ENCODE results near the gene COG4.
A peak's percentile ranks its signal among the peaks of the same experiment; 100 is the strongest.
"Not testable (repeated sequence)": the region's sequence is repeated elsewhere in the genome, so short reads cannot be mapped to it uniquely, and the experiment has no call there.

Gene COG4

DNA sequence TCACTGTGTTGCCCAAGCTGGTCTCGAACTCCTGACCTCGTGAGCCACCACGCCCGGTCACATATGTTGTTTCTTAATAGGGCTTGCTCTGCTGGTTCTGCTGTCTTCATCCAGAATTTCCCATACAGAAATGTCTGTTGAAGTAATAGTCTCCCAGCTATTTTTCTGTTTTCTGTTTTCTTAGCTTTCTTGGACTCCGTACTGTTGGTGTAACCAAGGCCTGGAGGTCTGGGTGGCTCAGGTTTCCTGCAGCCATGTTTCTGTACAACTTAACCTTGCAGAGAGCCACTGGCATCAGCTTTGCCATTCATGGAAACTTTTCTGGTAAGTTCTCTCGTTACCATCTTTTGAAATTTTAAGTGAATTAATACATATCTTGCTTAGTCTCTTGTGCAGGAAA lies 3.0 kb upstream of the COG4 start:
- no peak for DNase-seq (ENCODE audit: low read depth)

DNA sequence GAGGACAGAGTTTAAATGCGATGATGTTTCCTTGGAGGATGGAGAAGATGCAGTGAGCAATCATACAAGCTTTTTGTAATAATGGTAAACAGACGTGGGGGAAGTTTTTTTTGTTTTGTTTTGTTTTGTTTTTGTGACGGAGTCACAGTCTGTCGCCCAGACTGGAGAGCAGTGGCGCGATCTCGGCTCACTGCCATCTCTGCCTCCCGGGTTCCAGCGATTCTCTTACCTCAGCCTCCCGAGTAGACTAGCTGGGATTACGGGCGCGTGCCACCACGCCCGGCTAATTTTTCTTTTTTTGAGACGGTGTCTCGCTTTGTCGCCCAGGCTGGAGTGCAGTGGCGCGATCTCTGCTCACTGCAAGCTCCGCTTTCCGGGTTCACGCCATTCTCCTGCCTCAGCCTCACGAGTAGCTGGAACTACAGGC lies 1.1 kb upstream of the COG4 start:
- DNase-seq (ENCODE audit: low read depth) = not testable (repeated sequence)

DNA sequence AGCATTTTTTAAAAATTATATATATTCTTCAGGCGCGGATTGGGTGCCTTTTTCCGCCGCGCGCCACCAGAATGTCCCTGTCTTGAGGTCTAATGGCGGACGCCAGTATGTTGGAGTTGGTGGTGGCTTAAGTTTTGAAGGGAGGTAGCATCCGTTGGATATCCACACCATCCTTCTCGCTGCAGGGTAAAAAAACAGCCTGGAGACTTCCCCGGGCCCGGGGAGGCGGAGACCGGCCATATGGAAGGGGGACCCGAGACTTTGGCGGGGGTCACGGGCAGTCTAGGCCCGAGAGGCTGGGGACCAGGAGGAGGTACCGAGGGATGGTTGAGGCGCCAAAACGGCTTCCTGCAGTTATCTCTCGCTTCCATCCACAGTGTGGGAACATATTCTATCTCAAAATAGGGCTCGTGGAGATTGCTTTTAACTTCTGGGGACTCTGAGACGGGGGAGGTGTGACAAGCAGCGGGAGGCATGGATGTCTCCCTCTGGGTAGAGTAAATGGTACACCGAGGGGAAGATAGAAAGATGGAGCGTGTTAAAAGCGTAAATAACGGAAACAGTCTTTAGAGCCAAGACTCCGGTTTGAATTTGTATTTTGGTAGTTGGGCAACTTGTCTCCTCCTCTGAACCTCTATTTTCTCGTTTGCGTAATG lies 517 bp upstream of the COG4 start, which contains the start of gene SF3B3:
Gene SF3B3 (plus strand): TSS at position 74 of the 656 bp plus-strand sequence. CDS start 2,841 bp downstream, outside the sequence.
- DNase-seq (ENCODE audit: low read depth) = peak; percentile 34

DNA sequence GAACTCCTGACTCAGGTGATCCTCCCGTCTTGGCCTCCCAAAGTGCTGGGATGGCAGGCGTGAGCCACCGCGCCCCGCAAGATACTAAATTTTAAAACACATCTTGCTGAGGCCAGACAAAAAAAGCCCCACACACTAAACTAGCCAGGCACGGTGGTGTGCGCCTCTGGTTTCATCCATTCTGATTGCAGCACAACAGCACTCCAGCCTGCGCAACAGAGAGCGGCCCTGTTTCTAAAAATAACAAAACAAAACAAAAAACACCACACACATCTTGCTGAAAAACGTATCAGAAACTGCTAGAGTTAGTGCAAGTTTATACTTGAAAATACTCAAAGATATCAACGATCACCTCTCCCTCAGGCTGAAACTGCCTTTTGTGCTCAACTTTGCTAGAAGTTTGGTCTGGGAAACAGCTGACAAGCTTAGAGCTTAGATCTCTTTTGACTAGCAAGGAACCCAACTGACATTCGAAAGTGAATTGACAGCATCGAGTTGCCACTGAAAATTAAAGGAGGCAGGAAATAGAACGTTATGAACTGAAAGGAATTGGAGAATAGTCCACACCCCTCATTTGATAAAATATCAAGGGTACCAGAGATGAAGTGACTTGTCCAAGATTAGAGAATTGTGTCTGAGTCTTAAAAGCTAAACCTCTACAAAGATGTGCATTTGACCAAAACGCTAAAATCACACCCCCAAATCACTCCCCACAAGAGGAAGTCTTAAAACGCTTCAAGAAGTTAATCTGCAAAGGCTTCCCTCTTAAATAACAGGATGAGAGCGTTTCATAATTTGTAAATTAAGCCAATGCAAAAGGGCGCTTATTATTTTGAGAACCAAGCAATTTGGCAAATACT lies 908 bp downstream of the COG4 start:
- DNase-seq (ENCODE audit: low read depth) = no peak

DNA sequence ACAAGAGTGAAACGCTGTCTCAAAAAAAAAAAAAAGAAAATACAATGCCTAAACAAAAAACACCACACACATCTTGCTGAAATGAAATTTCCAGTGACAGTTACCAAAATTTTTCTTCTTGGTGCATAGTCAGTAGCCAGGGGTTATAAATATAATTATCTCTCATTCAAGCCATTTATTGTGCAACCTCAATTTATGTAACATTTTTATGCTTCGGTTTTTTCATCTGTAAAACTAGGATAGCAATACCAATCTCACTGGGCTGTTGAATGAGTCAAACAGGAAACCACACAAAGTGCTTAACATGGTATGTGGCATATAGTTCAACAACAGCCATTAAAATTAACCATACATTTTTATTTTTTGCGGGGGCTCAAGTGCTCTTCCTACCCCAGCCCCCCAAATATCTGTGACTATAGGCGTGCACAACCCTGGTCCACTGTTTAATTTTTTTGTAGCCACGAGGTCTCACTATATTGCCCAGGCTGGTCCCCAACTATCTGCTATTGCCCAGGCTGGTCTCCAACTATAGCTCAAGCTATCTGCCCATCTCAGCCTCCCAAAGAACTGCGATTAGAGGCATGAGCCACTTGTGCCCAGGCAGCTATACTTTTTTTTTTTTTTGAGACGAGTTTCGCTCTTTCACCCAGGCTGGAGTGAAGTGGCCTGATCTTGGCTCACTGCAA lies 2.6 kb downstream of the COG4 start:
- peak; percentile 84 for DNase-seq (ENCODE audit: low read depth)

DNA sequence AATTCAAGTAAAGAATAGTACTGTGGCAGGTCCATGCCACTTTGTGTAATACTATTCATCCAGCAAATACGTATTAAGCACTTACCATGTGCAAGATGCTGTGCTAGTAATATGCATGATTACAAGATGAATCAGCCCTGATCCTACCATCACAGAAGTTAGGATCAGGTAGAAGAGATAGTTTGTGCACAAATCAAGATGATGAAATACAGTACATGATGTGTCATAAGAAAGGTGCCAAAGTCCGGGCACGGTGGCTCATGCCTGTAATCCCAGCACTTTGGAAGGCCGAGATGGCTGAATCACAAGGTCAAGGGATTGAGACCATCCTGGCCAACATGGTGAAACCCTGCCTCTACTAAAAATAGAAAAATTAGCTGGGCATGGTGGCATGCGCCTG lies 10.9 kb downstream of the COG4 start:
- peak; percentile 83 for DNase-seq (ENCODE audit: low read depth)

DNA sequence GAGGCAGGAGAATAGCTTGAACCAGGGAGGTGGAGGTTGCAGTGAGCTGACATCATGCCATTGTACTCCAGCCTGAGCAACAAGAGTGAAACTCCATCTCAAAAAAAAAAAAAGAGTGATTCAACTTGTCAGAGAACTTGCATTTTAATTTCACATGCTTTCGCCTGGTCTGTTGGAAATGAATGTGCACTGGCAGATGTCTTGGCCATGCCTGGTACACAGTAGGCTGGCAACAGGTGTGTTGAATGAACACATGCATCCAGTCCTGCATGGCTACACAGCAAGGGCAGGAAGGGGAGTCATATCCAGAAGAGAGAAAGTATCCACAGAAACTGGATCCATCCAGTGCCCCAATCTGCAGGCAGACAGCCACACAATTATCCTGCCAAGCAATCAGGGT lies 11.5 kb downstream of the COG4 start:
- DNase-seq (ENCODE audit: low read depth) = no peak

DNA sequence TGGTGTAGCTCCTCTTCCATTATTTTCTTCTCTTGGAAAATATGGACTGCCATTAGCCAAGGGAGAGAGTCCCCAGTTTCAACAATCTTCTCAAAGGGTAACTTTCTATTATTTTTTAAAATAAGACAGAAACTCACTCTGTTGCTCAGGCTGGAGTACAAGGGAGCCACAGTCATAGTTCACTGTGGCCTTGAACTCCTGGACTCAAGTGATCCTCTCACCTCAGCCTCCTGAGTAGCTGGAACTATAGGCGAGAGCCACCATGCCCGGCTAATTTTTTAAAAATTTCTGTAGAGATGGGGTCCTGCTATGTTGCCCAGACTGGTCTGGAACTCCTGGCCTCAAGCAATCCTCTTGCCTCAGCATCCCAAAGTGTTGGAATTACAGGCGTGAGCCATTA lies 13.1 kb downstream of the COG4 start:
- no peak for DNase-seq (ENCODE audit: low read depth)

DNA sequence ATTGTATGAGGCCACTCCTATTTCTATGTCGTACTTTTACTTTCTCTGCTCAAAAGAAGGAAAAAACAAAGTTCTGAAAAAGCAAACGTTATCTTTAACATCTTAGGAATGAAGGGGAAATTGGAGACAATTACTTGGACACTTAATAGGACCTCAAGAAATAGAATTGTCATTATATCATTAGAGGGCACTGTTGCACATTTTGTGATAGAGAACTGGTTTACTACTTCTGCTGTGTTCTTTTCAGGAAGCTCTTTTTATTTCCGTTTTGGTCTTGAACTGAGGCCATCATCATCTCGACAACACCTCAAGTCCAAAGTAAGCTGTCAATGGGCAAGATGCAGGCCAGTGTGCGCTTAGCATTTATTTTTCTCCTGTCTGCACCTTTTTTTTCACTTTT lies 14.6 kb downstream of the COG4 start:
- DNase-seq (ENCODE audit: low read depth) = no peak

DNA sequence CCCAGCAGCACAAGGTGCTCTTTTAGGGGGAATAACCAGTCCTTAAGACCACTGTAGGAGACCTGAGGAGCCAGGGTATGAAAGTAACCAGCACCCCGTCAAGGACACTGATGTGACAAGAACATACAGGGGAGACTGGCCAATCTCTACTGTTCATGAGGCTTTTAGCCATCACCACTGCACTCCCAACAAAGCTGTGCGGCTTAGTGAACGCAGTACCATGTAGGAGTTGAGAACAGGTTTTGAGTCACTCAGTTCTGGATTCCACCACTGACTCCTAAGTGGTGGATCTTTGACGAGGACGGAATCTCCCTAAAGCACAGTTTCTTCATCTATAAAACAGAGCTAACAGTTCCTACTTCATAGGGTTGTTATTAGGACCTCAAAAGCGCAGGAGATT lies 26.8 kb downstream of the COG4 start:
- DNase-seq (ENCODE audit: low read depth) = no peak

DNA sequence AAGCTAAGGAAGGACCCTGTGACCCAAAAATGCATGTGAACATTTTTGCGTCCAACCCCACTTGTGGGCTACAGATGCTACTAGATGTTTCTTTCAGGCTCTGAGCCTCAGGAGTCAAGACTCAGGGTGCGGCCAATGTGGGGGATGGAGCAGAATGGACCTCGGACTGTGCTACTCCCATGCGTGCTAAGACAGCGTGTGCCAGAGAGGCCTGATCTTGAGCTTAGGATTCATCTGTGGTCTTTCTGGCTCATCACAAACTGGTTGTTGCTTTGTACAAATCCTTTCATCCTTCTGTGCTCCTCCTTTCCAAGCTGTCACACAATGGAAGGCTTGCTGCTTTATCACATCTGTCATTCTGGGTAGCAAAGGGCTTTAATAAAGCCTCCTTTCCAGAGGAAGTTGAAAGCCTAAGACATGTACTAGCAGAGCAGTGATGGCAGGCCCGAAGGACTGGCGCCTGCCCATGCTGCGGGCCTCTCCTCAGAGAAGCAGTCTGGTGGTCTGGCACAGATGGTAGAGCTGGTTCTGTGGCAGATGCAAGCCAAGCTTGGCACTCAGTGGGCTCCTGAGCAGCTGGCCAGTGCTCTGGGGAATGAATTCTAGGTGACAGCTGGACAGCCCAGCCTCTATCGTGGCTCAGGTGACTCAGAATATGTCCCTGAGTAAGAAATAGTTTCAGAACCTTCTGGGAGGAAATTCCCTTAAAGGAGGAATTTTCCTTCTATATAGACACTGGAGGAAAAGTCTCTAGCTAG lies 27.8 kb downstream of the COG4 start:
- DNase-seq (ENCODE audit: low read depth) = no peak

DNA sequence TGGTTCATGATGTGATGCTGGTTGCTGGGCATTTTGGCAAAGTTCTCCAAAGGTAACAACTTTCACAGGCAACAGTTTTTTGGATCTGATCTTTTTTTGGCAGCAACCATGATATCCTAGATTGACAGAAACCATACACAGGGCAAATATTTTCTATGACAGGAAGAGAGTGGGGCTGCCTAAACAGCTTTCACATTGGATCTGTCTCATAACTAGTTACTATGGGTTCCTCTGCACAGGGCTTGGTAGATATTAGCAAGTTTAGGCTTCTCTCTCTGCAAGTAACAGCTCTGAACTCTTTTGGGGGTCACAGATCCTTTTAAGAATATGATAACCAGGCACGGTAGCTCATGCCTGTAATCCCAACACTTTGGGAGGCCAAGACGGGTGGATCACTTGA lies 28.6 kb downstream of the COG4 start:
- DNase-seq (ENCODE audit: low read depth) = no peak

DNA sequence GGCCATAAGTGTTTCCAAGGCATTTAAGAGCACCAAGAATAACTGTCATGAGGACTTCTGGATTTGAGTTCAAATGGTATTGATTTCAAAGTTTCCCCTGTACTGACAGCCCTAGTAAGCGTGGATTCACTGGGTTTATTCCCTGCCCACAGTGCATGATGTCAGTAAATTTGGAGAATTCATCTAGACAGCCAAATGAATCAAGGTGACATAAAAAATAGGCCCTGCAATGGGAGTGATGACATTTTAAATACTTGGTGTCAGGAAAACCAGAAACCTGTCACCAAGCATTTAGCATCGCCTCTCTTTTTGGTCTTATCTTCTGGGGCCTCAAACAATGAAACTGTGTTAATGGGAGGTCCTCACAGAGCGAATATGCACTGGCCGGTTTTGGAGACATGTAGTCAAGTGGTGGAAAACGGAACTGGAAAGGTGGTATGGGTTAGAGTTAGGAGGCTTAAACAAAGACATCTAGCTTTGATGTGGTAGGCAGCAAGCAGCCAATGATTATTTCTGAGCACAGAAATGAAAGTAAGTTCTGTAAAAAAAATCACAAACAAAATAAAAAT lies 29.1 kb downstream of the COG4 start:
- DNase-seq (ENCODE audit: low read depth) = no peak

DNA sequence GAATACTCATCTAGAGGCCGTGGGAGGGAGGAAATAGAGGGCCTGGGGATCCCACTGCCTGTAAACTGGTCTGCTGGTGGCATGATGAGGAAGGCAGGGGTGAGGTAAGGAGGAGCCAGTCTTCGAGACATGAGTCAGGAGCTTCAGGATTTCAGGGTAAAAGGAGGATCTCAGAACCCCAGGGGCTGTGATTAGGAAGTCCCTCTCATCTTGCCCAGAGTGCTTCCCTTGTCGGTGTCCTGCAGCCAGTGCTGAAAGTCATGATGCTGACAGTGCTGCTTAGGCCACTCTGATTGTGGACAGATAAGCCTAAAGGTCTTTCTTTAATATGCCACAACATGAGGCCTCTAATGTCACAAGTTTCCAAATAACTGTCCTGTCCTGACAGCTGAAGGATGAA lies 29.6 kb downstream of the COG4 start:
- no peak for DNase-seq (ENCODE audit: low read depth)

DNA sequence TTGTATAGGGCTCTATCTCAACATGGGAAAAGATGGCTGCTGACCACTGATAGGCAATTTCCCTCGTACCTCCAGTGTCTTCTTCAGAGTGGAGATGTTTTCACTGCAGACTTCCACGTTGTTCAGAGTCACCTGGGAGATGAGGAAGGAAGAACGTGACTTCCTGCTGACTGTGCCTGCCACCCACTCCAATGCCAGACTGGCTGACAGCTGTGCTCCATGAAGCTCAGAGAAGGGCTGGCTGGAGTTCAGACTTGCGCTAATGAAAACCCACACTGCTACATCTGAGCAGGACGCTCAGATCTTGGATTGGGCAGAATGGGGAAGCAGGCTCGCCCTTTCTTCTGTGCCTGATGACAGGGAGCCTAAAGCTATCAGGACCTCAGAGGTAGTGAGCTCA lies 33.1 kb downstream of the COG4 start:
- DNase-seq (ENCODE audit: low read depth) = no peak

DNA sequence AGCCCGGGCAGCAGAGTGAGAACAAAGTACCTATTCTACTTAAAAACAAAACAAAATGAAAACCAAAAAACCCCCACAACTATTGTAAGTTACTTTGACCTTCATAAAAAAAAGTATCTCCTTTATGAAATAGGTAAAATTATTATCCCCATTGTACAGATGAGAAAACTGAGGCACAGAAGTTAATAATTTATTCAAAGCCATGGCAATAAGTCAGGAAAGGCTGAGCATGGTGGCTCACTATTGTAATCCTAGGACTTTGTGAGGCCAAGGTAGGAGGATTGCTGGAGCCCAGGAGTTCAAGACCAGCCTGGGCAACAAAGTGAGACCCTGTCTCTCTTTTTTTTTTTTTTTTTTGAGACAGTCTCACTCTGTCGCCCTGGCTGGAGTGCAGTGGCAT lies 38.5 kb downstream of the COG4 start:
- no peak for DNase-seq (ENCODE audit: low read depth)

DNA sequence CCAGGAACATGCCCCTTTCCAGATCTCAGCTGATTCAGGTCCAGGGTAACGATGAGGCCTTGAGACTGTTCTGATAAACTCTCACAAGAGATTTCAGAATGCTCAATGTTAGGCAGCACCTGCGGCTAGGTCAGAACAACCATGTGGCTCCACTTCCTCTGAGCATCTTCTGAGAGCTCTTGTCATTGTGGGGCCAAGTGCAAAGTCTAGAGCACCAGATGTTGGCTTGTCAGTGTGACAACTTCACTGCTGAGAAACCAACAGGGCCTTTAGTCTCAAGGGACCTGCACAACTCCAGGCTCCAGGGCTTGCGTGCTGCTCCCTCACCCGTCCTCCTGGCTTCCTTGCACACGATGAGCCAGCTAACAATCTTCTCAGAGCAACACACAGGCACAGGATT lies 39.9 kb downstream of the COG4 start:
- DNase-seq (ENCODE audit: low read depth) = no peak

DNA sequence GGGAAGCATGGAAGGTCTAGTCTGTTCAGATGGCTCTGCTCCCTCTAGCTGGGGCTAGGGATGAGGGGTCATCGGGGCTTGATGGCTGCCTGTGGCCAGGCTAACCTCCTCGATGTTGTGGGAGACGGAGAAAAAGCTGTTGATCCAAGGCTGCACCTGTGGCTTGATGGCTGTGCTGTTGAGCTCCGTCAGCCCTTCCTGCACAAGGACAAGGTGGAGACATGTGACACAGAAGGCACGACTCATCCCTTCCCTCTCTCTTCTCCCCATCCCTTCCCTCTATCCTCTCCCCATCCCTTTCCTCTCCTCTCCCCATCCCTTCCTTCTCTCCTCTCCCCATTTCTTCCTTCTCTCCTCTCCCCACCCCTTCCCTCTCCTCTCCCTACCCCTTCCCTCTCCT lies 40.7 kb downstream of the COG4 start:
- no peak for DNase-seq (ENCODE audit: low read depth)

DNA sequence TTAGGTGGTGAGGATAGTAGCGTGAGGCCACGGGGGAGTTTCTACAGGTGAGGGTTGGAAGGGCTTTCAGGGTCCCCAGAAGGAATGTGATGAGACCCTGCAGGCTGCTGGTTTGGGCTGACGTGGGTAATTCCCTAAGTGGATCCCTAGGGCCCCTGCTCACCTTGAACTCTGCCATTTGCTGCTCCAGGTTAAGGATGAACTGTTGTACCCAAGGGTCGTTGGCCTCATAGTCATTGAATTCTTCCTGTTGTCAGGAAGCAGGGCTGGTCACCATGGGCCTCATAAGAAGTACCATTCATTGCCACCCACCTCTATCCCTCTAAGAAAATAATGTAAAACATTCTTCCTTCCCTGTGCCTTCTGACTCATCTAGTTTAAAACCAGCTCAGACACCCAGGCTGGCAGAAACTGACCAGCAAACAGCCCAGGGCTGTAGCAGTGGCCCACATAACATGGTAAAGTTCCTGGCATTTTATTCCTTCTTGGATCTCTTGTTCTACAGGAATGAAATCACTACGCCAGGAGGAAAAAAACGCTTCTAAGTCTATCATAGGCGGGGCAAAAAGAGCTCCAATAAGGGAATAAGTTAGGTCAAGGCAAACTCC lies 41.3 kb downstream of the COG4 start:
- DNase-seq (ENCODE audit: low read depth) = no peak

DNA sequence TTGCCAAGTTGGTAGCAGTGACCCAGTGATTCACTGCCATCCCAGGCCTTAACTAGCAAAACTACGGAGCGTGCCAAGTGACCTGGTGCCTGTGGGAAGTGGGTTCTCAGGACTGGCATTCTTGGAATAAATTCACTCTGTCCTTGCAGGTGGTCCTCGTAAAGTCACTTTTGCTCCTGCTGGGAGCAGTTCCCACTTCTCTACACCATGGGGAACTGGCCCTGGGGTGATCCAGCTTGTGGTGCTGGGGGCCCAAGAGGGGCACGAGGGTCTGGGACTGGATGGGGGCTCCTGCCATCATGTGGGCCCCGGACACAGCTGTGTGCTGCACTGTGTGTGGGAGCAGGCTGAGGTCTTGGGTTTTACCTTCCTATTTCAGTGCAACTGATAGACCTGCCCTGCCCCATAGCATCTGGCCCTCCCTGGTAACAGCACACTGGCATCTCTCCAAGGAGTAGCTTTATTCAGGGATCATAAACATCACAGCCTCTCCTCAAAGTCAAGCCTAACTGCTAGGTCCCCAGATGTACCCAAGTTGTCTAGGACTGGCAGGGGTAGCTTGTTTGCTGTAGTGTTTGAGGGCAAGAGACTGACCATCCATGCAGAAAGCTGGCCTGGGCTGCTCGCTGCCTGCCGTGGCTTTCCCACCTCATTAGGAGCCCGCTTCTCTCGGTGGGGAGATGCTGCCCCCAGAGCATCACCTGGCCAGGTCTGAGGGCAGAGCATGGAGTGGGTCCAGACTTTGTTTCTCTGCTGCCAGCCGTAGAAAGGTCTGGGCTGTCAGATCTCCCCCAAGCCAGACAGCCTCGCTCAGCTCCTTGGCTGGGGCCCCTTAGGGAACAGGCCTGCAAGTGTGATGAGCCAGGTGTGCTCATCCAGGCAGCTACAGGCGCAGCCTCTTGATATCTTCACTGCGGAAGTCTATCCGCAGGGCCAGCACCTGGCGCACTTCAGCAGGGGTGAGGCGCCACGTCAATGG lies 42.9 kb downstream of the COG4 start:
- DNase-seq (ENCODE audit: low read depth) = no peak
